Stimulated activated CD8-positive, alpha-beta memory T cell treated with anti-CD3 and anti-CD28 coated beads, Interleukin-4, amount 100 ng/mL, for 1 hour (primary cell): ENCODE results near the gene SULT1C3.

Source experiments
- DNase-seq, 2 donors: peaks; one replicate each; pipeline ENCODE4 v3.0.0-alpha.2; 2020; ENCODE audit warnings: low read depth in 2 of 2, low spot score in 1 of 2

Gene SULT1C3

GRCh38 chr2:108239786-108240185 is at the start of gene SULT1C3:
TSS of gene SULT1C3 (plus strand) at chr2:108239968. CDS start at chr2:108247195, 7,227 bp downstream.
- no peak for DNase-seq

DNA sequence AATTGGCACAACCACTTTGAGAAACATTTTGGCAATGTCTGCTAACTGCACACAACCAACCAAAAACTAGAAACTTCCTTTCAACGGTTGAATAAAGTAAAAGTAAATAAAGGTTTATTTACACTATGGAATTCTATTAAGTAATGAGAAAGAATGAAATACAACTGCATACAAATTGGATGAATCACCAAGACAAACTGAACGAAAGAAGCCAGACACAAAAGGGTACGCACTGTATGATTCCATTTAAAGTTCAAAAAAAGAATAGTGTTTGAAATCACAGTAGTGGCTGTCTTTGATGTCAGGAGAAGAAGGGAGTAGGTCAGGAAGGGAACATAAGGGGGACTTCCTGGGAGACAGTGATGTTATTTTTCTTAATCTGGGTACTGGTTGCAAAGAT is 46.5 kb upstream of the SULT1C3 start:
- DNase-seq = no peak

GRCh38 chr2:108194409-108195132 is 45.2 kb upstream of the SULT1C3 start:
- no peak for DNase-seq

- DNase-seq = no peak
Observed at GRCh38 chr2:108195133-108195439, 44.7 kb upstream of the SULT1C3 start.

GRCh38 chr2:108199726-108200125 is 40.0 kb upstream of the SULT1C3 start:
- no peak for DNase-seq

GRCh38 chr2:108200569-108200968 is 39.2 kb upstream of the SULT1C3 start:
- DNase-seq = no peak

- DNase-seq = no peak
Observed at GRCh38 chr2:108212671-108213070, 27.1 kb upstream of the SULT1C3 start.

GRCh38 chr2:108215794-108216211 is 24.0 kb upstream of the SULT1C3 start:
- no peak for DNase-seq

DNA sequence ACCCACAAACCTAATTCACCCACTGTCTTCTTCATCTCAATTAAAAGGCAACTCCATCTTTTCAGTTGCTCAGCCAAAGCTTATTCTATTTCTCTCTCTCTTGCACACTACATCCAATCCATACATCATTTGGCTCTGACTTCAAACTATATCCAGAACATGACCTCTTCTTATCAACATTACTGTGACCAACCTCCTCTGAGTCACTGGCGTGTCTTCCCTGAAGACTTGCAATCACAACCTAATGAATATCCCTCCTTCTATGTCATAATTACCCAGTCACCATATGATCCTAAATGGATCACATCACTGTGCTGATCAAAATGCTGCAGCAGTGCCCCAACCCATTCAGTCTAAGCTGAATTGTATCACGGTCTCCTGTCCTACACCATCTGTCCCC is 22.6 kb upstream of the SULT1C3 start:
- DNase-seq = no peak

DNA sequence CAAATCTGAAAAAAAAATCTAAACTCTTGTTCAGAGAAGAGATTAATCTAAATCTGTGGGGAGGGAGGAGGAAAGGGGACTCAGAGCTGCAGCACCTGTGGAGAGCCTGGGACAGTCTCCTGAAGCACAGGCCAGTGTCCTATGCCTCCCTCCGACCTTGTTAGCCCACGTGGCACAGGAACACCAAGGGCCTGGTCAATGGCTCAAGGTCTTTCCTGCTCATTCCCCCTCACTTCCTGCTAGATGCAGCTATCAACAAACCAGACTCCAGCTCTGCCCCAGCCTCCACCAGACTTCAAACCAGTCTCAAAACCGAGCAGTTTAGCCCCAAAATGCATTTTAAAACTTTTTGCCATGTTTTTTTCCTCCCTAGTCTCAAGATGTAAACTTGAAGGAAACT is 20.1 kb upstream of the SULT1C3 start:
- no peak for DNase-seq

DNA sequence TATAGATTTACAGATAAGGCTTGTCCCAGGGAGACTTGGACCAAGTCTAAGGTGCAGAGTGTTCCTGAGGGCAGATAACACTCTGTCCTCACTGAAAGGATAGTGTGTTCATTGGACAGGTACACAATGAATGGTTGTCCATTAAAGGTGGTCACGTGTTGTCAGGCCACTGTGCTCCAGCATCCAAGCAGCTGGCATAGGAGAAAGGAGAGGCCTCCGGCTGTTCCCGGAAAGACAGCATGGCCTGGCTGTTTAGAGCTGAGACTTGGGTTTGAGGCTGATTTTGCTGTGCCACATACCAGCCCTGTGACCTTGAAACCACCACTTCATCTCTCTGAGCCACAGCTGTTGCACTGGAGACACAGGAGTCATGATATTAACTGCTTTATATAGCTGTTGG is 19.6 kb upstream of the SULT1C3 start:
- DNase-seq = no peak

GRCh38 chr2:108220942-108221541 is 18.7 kb upstream of the SULT1C3 start:
- no peak for DNase-seq

DNA sequence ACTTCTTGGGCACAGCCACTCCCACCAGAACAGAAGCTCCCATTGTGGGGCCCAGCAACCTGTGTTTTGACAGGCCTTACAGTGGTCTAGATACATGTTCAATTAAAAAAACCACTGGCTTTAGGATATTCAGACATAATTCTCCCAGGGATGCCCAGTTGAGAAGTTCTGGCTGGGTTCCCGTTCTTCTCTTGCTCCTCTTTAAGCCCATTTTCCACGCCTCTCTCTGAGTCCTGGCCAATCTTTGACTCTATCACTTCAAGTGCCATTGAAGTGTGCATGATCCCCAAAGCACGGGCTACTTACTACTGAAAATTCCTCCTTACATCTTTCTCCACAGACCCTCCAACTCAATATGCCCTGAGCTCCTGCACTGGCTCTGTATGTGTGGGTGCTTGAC is 17.5 kb upstream of the SULT1C3 start:
- no peak for DNase-seq

GRCh38 chr2:108223573-108223972 is 16.2 kb upstream of the SULT1C3 start:
- DNase-seq = no peak

GRCh38 chr2:108224022-108224421 is 15.7 kb upstream of the SULT1C3 start:
- no peak for DNase-seq

DNA sequence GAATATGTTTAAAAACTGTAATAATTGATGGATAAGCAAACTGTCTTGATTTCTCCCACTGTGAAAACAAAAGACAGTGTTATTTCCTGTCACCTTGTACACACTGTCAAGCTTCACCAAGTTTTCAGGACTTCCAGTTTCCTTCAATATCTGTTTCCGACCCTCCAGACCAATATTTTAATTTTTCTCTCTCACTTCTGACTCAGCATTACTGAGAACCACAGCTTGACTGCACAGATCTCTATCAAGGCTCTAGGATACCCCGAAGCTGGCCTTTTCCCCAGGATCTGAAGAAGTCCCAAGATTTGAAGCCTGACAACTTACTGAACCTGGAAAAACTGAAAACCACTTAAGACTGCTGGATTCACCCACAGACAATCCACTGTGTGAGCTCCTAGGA is 13.2 kb upstream of the SULT1C3 start:
- no peak for DNase-seq

- DNase-seq = no peak
Observed at GRCh38 chr2:108228006-108228405, 11.8 kb upstream of the SULT1C3 start.

- DNase-seq = no peak
Observed at GRCh38 chr2:108228537-108228936, 11.2 kb upstream of the SULT1C3 start.

DNA sequence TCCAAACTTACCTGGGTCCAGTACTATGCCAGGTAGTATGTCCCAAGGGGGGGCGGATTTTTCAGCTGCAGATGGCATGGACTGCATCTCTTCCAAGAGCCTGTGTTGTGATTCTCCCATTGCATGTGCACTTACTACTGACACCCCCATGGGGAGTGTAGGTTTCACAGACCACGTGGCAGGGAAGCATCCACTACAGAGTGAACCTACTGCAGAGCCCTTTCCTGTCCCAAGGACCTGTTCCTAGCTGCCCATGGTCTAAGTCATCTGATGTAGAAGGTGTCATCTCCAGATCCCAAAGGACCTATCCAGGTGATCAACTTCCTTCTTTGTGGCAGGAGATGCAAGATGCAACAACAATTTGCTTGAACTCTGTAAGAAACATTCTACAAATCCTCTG is 9.9 kb upstream of the SULT1C3 start:
- DNase-seq = no peak

GRCh38 chr2:108235577-108235976 is 4.2 kb upstream of the SULT1C3 start:
- DNase-seq = no peak

DNA sequence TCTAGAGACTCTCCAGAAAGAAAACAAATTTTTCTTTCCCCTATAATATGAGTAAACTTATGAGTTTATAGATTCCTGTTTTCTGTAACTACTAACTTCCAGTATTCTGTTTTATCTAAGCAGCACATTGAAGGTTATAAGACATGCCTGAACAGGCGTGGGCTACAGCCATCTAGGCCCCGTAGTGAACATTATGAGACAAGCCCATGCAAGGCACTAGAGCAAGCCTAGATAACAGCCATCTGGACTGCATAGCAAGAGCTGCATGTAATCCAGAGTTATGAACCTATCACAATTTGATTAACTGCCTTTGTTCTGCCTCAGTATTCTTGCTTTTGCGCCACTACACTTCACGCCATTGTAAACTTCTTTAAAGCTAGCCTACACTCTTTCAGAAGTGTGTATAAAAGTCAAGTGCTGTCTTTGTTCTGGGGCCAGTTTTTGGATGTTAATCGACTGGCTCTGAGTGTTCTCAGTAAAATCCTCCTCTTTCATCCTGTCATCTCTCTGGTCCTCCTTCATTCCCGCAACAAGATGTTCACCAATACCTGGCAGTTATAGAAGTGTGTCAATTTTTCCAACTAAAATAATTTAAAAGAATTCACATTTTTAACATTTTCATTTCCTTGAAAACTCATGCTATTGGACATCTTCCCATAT is 3.0 kb upstream of the SULT1C3 start:
- DNase-seq = no peak

GRCh38 chr2:108240966-108241365 is 1.2 kb downstream of the SULT1C3 start:
- no peak for DNase-seq

GRCh38 chr2:108243566-108243965 is 3.8 kb downstream of the SULT1C3 start:
- DNase-seq = no peak
